SH-SY5Y (cell line): ENCODE data around the gene PHLDB2.

Experiments
- GATA2 ChIP-seq: IDR thresholded peaks from 2 replicates; pipeline ENCODE4 v1.6.1; 2011; ENCODE audit warnings: mild to moderate bottlenecking, low read depth, low read length
- GATA3 ChIP-seq: IDR thresholded peaks from 2 replicates; pipeline ENCODE4 v1.6.1; 2011; ENCODE audit warnings: low read depth, mild to moderate bottlenecking, low read length, moderate library complexity

GRCh38 chr3:111812701-111813100 is 46.4 kb upstream of the PHLDB2 start:
- no peak for TF ChIP-seq GATA2
- no peak for TF ChIP-seq GATA3
